Measurements from ENCODE around the gene EEPD1.

EEPD1 gene

GRCh38 chr7:36279200-36279925, 126.3 kb downstream of the EEPD1 start:
- no peak for DNase-seq (ENCODE audit: low read depth)

- no peak for DNase-seq (ENCODE audit: low read depth)
These were observed 126.9 kb downstream of the EEPD1 start for GRCh38 chr7:36279926-36280315.

- DNase-seq (ENCODE audit: low read depth): peak; percentile 72
These were observed 128.1 kb downstream of the EEPD1 start for GRCh38 chr7:36280840-36281812.

- DNase-seq (ENCODE audit: low read depth): no peak
These were observed 129.1 kb downstream of the EEPD1 start for GRCh38 chr7:36281945-36282717.

GRCh38 chr7:36283181-36283580, 130.1 kb downstream of the EEPD1 start:
- DNase-seq (ENCODE audit: low read depth): no peak

- no peak for DNase-seq (ENCODE audit: low read depth)
These were observed 130.7 kb downstream of the EEPD1 start for GRCh38 chr7:36283711-36284130.

- DNase-seq (ENCODE audit: low read depth): no peak
These were observed 131.5 kb downstream of the EEPD1 start for GRCh38 chr7:36284456-36285090.

- DNase-seq (ENCODE audit: low read depth): no peak
These were observed 132.2 kb downstream of the EEPD1 start for GRCh38 chr7:36285276-36285675.

GRCh38 chr7:36286226-36286625, 133.2 kb downstream of the EEPD1 start:
- DNase-seq (ENCODE audit: low read depth): no peak

GRCh38 chr7:36286688-36287087, 133.6 kb downstream of the EEPD1 start:
- DNase-seq (ENCODE audit: low read depth): no peak

GRCh38 chr7:36287371-36288241, 134.6 kb downstream of the EEPD1 start:
- no peak for DNase-seq (ENCODE audit: low read depth)

GRCh38 chr7:36288501-36288900, 135.4 kb downstream of the EEPD1 start:
- no peak for DNase-seq (ENCODE audit: low read depth)

- no peak for DNase-seq (ENCODE audit: low read depth)
These were observed 137.0 kb downstream of the EEPD1 start for GRCh38 chr7:36289833-36290661.

- DNase-seq (ENCODE audit: low read depth): peak; percentile 76
These were observed 138.6 kb downstream of the EEPD1 start for GRCh38 chr7:36291387-36292316.

- no peak for DNase-seq (ENCODE audit: low read depth)
These were observed 142.0 kb downstream of the EEPD1 start for GRCh38 chr7:36295090-36295489.

GRCh38 chr7:36296284-36296683, 143.2 kb downstream of the EEPD1 start:
- DNase-seq (ENCODE audit: low read depth): no peak

- DNase-seq (ENCODE audit: low read depth): no peak
These were observed 144.4 kb downstream of the EEPD1 start for GRCh38 chr7:36297364-36298009.

GRCh38 chr7:36298106-36298505, 145.1 kb downstream of the EEPD1 start:
- DNase-seq (ENCODE audit: low read depth): no peak

Data from HS-5 (cell line).